Glomerular endothelial cell (primary cell): ENCODE measurements around the gene CCL25. TPM values are rescaled to one million over a fixed set of nuclear protein-coding genes. Genes with fewer than 3 reads are reported as not detected.

ENCODE experiments used
- DNase-seq: peaks from one replicate; pipeline ENCODE4 v3.0.0-alpha.2; 2011; ENCODE audit warnings: low read depth, low spot score; ENCODE audit errors: extremely low read depth
- total RNA-seq: library from RNA; depleted of rRNA; stranded (reverse); fragments of >200 nt; gene quantifications from 2 replicates; pipeline ENCODE4 v1.2.3, GENCODE V29; 2015

The CCL25 gene
- total RNA-seq, 1 donor from 2014 or later = not detected

GRCh38 chr19:8044018-8044417, 8.5 kb upstream of the CCL25 start:
- no peak for DNase-seq

- DNase-seq = no peak
These were observed 6.5 kb upstream of the CCL25 start for GRCh38 chr19:8045872-8046568.

- DNase-seq = no peak
These were observed 5.9 kb upstream of the CCL25 start for GRCh38 chr19:8046569-8047165.

- peak; percentile 33 for DNase-seq
These were observed 2.1 kb upstream of the CCL25 start for GRCh38 chr19:8050274-8051096.

- DNase-seq = no peak
These were observed 1.6 kb downstream of the CCL25 start for GRCh38 chr19:8054169-8054568.

GRCh38 chr19:8056533-8056932, 4.0 kb downstream of the CCL25 start:
- DNase-seq = no peak

- no peak for DNase-seq
These were observed 5.1 kb downstream of the CCL25 start for GRCh38 chr19:8057545-8058270.

- no peak for DNase-seq
These were observed 12.6 kb downstream of the CCL25 start for GRCh38 chr19:8064911-8065874.

GRCh38 chr19:8065875-8066261, 13.3 kb downstream of the CCL25 start:
- no peak for DNase-seq

GRCh38 chr19:8069096-8069973, 16.8 kb downstream of the CCL25 start:
- no peak for DNase-seq

- no peak for DNase-seq
These were observed 19.4 kb downstream of the CCL25 start for GRCh38 chr19:8071912-8072311.

- no peak for DNase-seq
These were observed 21.9 kb downstream of the CCL25 start for GRCh38 chr19:8074501-8074900.

- no peak for DNase-seq
These were observed 22.9 kb downstream of the CCL25 start for GRCh38 chr19:8075158-8076074.

GRCh38 chr19:8079988-8080387, 27.4 kb downstream of the CCL25 start:
- no peak for DNase-seq

- no peak for DNase-seq
These were observed 28.3 kb downstream of the CCL25 start for GRCh38 chr19:8080832-8081231.

- DNase-seq = no peak
These were observed 29.3 kb downstream of the CCL25 start for GRCh38 chr19:8081569-8082550.

GRCh38 chr19:8083141-8083540, 30.6 kb downstream of the CCL25 start:
- no peak for DNase-seq
